ENCODE measurements around the gene STRADA.

GRCh38 chr17:63693411-63694113 lies 48.0 kb downstream of the STRADA start:
- TF ChIP-seq CTCF (IDR thresholded peaks at IDR 0.05) = no peak
- no peak for TF ChIP-seq POLR2A (IDR thresholded peaks at IDR 0.05)
- no peak for TF ChIP-seq POLR2AphosphoS5 (IDR thresholded peaks at IDR 0.05)
- TF ChIP-seq EP300 (IDR thresholded peaks at IDR 0.05) = no peak

Measured in suprapubic skin (tissue), 4 donors.